Natural killer cell (primary cell): ENCODE data around the gene SLC17A9. TPM values are rescaled to one million over a fixed set of nuclear protein-coding genes. Genes with fewer than 3 reads are reported as not detected.

ENCODE experiments used
- ATAC-seq, 3 donors: fragments of 150-1000 bp in 2 of 3; fragments of 200-7000 bp in 1 of 3; cut with Tn5 transposase; 1 replicate in 1 of 3; 2 replicates in 2 of 3; pipeline ENCODE4 v1.10.0; 2021; ENCODE audit warnings: mild to moderate bottlenecking in 2 of 3, moderate library complexity in 2 of 3
- DNase-seq, 2 donors: peaks; one replicate each; pipeline versions ENCODE4 v3.0.0 to v3.0.0-alpha.2; 2013 to 2021; ENCODE audit warnings: mixed read lengths in 1 of 2
- H3K27ac ChIP-seq: one replicate; pipeline ENCODE4 v1.5.1; 2013; ENCODE audit warnings: mild to moderate bottlenecking, low read length
- H3K27me3 ChIP-seq: one replicate; pipeline ENCODE4 v1.6.1; 2013; ENCODE audit warnings: low read length; ENCODE audit not compliant: control insufficient read depth, insufficient read depth
- H3K36me3 ChIP-seq: one replicate; pipeline ENCODE4 v1.6.1; 2013; ENCODE audit warnings: low read length; ENCODE audit not compliant: control insufficient read depth, insufficient read depth
- H3K4me1 ChIP-seq: one replicate; pipeline ENCODE4 v1.6.1; 2013; ENCODE audit warnings: low read length; ENCODE audit not compliant: control insufficient read depth, insufficient read depth
- H3K4me3 ChIP-seq: one replicate; pipeline ENCODE4 v1.5.1; 2013; ENCODE audit warnings: low read length
- H3K9me3 ChIP-seq: one replicate; pipeline ENCODE4 v1.6.1; 2013; ENCODE audit warnings: low read length; ENCODE audit not compliant: control insufficient read depth, insufficient read depth
- H3K27ac Mint-ChIP-seq, 2 donors: one replicate each; pipeline ENCODE4 v1.8.0; 2022; ENCODE audit warnings: mild to moderate bottlenecking in 2 of 2, mixed read lengths in 2 of 2, moderate library complexity in 1 of 2
- H3K27me3 Mint-ChIP-seq, 2 donors: one replicate each; pipeline ENCODE4 v1.8.0; 2022; ENCODE audit warnings: low read depth in 2 of 2, mixed read lengths in 2 of 2
- H3K36me3 Mint-ChIP-seq: one replicate; pipeline ENCODE4 v1.8.0; 2022; ENCODE audit warnings: mixed read lengths
- H3K4me1 Mint-ChIP-seq, 2 donors: one replicate each; pipeline ENCODE4 v1.8.0; 2022; ENCODE audit warnings: mixed read lengths in 2 of 2
- H3K4me3 Mint-ChIP-seq: one replicate; pipeline ENCODE4 v1.8.0; 2022; ENCODE audit warnings: mild to moderate bottlenecking, moderate library complexity, mixed read lengths
- H3K9me3 Mint-ChIP-seq, 2 donors: one replicate each; pipeline ENCODE4 v1.8.0; 2022; ENCODE audit warnings: mixed read lengths in 2 of 2
- CTCF ChIP-seq: fragments of 200-600 bp; IDR thresholded peaks from one replicate; pipeline ENCODE4 v1.8.0; 2022; ENCODE audit warnings: antibody characterized with exemption
- WGBS: methylation state at CpG from one replicate; pipeline ENCODE4 v1.1.7; 2013; ENCODE audit warnings: missing lambda C conversion rate; ENCODE audit not compliant: insufficient coverage; 5-methylcytosine and 5-hydroxymethylcytosine counted together
- intact Hi-C: fragments of 100-400 bp; cut with micrococcal nuclease; formaldehyde crosslinking; loops from one replicate; pipeline ENCODE4 v1.14.2; 2022
- total RNA-seq, 4 donors: library from RNA; stranded (reverse); fragments of 120-200 nt in 1 of 4; gene quantifications; one replicate each; pipeline versions ENCODE4 v1.2.3 to v1.2.4, GENCODE V29; 2013 to 2022

Gene SLC17A9
- total RNA-seq, 3 donors from 2014 or later (not counting 1 experiment from before 2014, with no cell fraction given), result 22.3 to 24.0 (median 23.8) TPM

GRCh38 chr20:62964700-62965099 lies 12.2 kb downstream of the SLC17A9 start:
- Mint-ChIP-seq H3K9me3 (no peaks in the 10 kb centered on the region), H3K4me1 (peaks cover 4% of the 10 kb centered on the region in 2 donors), H3K4me3 (no peak overlapping the region), H3K36me3 (no peaks in the 10 kb centered on the region), H3K27ac (no peak overlapping the region), H3K27me3 (no peaks in the 10 kb centered on the region)
- intact Hi-C loops, result no loop called here
- no peak for TF ChIP-seq CTCF
- peaks cover 6% of the 10 kb centered on the region for H3K36me3 ChIP-seq
- DNase-seq (no peak), ATAC-seq (no peak)
- no peak overlapping the region for H3K4me3 ChIP-seq
- H3K27me3 ChIP-seq, result no peaks in the 10 kb centered on the region
- H3K4me1 ChIP-seq, result peaks cover 7% of the 10 kb centered on the region
- H3K9me3 ChIP-seq, result no peaks in the 10 kb centered on the region
- 69% methylated on average over 20 of the region's 20 CpGs for WGBS
- no peak overlapping the region for H3K27ac ChIP-seq

GRCh38 chr20:62965363-62965771 lies 12.9 kb downstream of the SLC17A9 start:
- no peaks in the 10 kb centered on the region for H3K27me3 ChIP-seq
- WGBS, result 81% methylated on average over 19 of the region's 19 CpGs
- Mint-ChIP-seq H3K36me3 (no peaks in the 10 kb centered on the region), H3K4me3 (no peak overlapping the region), H3K9me3 (no peaks in the 10 kb centered on the region), H3K4me1 (no peaks in the 10 kb centered on the region), H3K27ac (no peak overlapping the region), H3K27me3 (no peaks in the 10 kb centered on the region)
- no peak for DNase-seq
- H3K9me3 ChIP-seq, result no peaks in the 10 kb centered on the region
- H3K4me1 ChIP-seq, result peaks cover under 1% of the 10 kb centered on the region
- no peak overlapping the region for H3K27ac ChIP-seq
- H3K36me3 ChIP-seq, result peaks cover 6% of the 10 kb centered on the region
- intact Hi-C loops, result no loop called here
- ATAC-seq, result no peak
- TF ChIP-seq CTCF, result no peak
- H3K4me3 ChIP-seq, result no peak overlapping the region

GRCh38 chr20:62966212-62967148 lies 14.0 kb downstream of the SLC17A9 start:
- DNase-seq (no peak), ATAC-seq (no peak)
- H3K27ac ChIP-seq, result no peak overlapping the region
- TF ChIP-seq CTCF, result no peak
- no peak overlapping the region for H3K27ac Mint-ChIP-seq
- H3K9me3 ChIP-seq, result no peaks in the 10 kb centered on the region
- H3K4me3 Mint-ChIP-seq, result no peak overlapping the region
- no peaks in the 10 kb centered on the region for H3K4me1 ChIP-seq
- H3K27me3 ChIP-seq, result peaks cover 2% of the 10 kb centered on the region
- H3K4me3 ChIP-seq, result no peak overlapping the region
- no peaks in the 10 kb centered on the region for H3K9me3 Mint-ChIP-seq
- intact Hi-C loops, result no loop called here
- peaks cover 6% of the 10 kb centered on the region for H3K36me3 ChIP-seq
- H3K27me3 Mint-ChIP-seq, result peaks cover 3 to 4% of the 10 kb centered on the region in 2 donors
- H3K4me1 Mint-ChIP-seq, result peaks cover 0 to 2% of the 10 kb centered on the region in 2 donors
- 90% methylated on average over 26 of the region's 27 CpGs for WGBS
- H3K36me3 Mint-ChIP-seq, result no peaks in the 10 kb centered on the region
